GM21619 (cell line): ENCODE results near the gene CHCHD3.
"Not testable (repeated sequence)": the region's sequence is repeated elsewhere in the genome, so short reads cannot be mapped to it uniquely, and the experiment has no call there.

Source experiments
- ATAC-seq: cut with Tn5 transposase; IDR thresholded peaks from one replicate; pipeline ENCODE4 v1.9.1; 2021; ENCODE audit not compliant: unreplicated experiment

CHCHD3 gene

GRCh38 chr7:132965951-132966350, 115.9 kb downstream of the CHCHD3 start:
- no peak for ATAC-seq

GRCh38 chr7:132964876-132965275, 117.0 kb downstream of the CHCHD3 start:
- ATAC-seq: no peak

- ATAC-seq: no peak
Measured at GRCh38 chr7:132959891-132960290, 122.0 kb downstream of the CHCHD3 start.

- no peak for ATAC-seq
Measured at GRCh38 chr7:132956556-132956955, 125.3 kb downstream of the CHCHD3 start.

- no peak for ATAC-seq
Measured at GRCh38 chr7:132953468-132953867, 128.4 kb downstream of the CHCHD3 start.

GRCh38 chr7:132950725-132951124, 131.2 kb downstream of the CHCHD3 start:
- no peak for ATAC-seq

- ATAC-seq: no peak
Measured at GRCh38 chr7:132947011-132947410, 134.9 kb downstream of the CHCHD3 start.

GRCh38 chr7:132944774-132945173, 137.1 kb downstream of the CHCHD3 start:
- no peak for ATAC-seq

- ATAC-seq: no peak
Measured at GRCh38 chr7:132943645-132944044, 138.2 kb downstream of the CHCHD3 start.

- no peak for ATAC-seq
Measured at GRCh38 chr7:132942701-132943100, 139.2 kb downstream of the CHCHD3 start.

GRCh38 chr7:132941905-132942304, 140.0 kb downstream of the CHCHD3 start:
- ATAC-seq: no peak

- no peak for ATAC-seq
Measured at GRCh38 chr7:132941428-132941827, 140.5 kb downstream of the CHCHD3 start.

- no peak for ATAC-seq
Measured at GRCh38 chr7:132940084-132940483, 141.8 kb downstream of the CHCHD3 start.

GRCh38 chr7:132939495-132939894, 142.4 kb downstream of the CHCHD3 start:
- no peak for ATAC-seq

- no peak for ATAC-seq
Measured at GRCh38 chr7:132937286-132937685, 144.6 kb downstream of the CHCHD3 start.

- ATAC-seq: no peak
Measured at GRCh38 chr7:132935608-132936007, 146.3 kb downstream of the CHCHD3 start.

- no peak for ATAC-seq
Measured at GRCh38 chr7:132934017-132934416, 147.9 kb downstream of the CHCHD3 start.

- ATAC-seq: no peak
Measured at GRCh38 chr7:132933072-132933458, 148.8 kb downstream of the CHCHD3 start.

GRCh38 chr7:132932296-132933071, 149.4 kb downstream of the CHCHD3 start:
- ATAC-seq: no peak

- no peak for ATAC-seq
Measured at GRCh38 chr7:132930881-132931280, 151.0 kb downstream of the CHCHD3 start.

GRCh38 chr7:132929944-132930343, 151.9 kb downstream of the CHCHD3 start:
- not testable (repeated sequence) for ATAC-seq

GRCh38 chr7:132919771-132920170, 162.1 kb downstream of the CHCHD3 start:
- ATAC-seq: no peak

- ATAC-seq: no peak
Measured at GRCh38 chr7:132915647-132916046, 166.2 kb downstream of the CHCHD3 start.
